Right lobe of liver (tissue), 6 donors: ENCODE measurements around the gene TMEM238L. TPM values are rescaled to one million over a fixed set of nuclear protein-coding genes. Genes with fewer than 3 reads are reported as not detected.

Source experiments
- ATAC-seq, 4 donors: fragments of 200-7000 bp; cut with Tn5 transposase; one replicate each; pipeline ENCODE4 v1.9.1; 2020; ENCODE audit warnings: mild to moderate bottlenecking in 4 of 4, moderate library complexity in 4 of 4
- DNase-seq, 3 donors: peaks; one replicate each; pipeline ENCODE4 v3.0.0-alpha.2; 2020
- H3K27ac ChIP-seq, 3 donors: fragments of 200-600 bp; one replicate each; pipeline ENCODE4 v1.8.0; 2022
- H3K27me3 ChIP-seq, 2 donors: fragments of 200-600 bp; one replicate each; pipeline ENCODE4 v1.8.0; 2022
- H3K36me3 ChIP-seq, 4 donors: fragments of 200-600 bp; sonication (generic) in 1 of 4; one replicate each; pipeline versions ENCODE4 v1.5.1 to v1.8.0; 2017 to 2022; ENCODE audit warnings: control low read depth in 1 of 4
- H3K4me1 ChIP-seq, 4 donors: fragments of 200-600 bp; sonication (generic) in 1 of 4; one replicate each; pipeline versions ENCODE4 v1.5.1 to v1.8.0; 2017 to 2022; ENCODE audit warnings: control low read depth in 1 of 4
- H3K4me3 ChIP-seq, 3 donors: fragments of 200-600 bp; one replicate each; pipeline ENCODE4 v1.8.0; 2022
- H3K9me3 ChIP-seq, 4 donors: fragments of 200-600 bp; sonication (generic) in 1 of 4; one replicate each; pipeline versions ENCODE4 v1.5.1 to v1.8.0; 2017 to 2022; ENCODE audit warnings: control low read depth in 1 of 4
- POLR2A ChIP-seq: fragments of 450-650 bp; IDR thresholded peaks from one replicate; pipeline ENCODE4 v1.6.1; 2017; ENCODE audit warnings: antibody characterized with exemption, mild to moderate bottlenecking
- WGBS: methylation state at CpG from one replicate; pipeline ENCODE4 v1.1.6; 2018; ENCODE audit warnings: low coverage, low lambda C conversion rate; ENCODE audit not compliant: insufficient coverage; ENCODE audit errors: missing lambda C conversion rate; 5-methylcytosine and 5-hydroxymethylcytosine counted together
- intact Hi-C, 2 donors: fragments of 100-400 bp; cut with DNase I; formaldehyde crosslinking; loops; one replicate each; pipeline versions ENCODE4 v1.11.2 to v1.14.1; 2022
- total RNA-seq, 6 experiments: library from RNA; depleted of rRNA in 2 of 6; stranded (reverse); fragments of >200 nt in 2 of 6; fragmentation: NEBNext Ultra II Directional in 3 of 6; extraction: Animal tissue kit (Norgen Biotek cat#: 25700) in 3 of 6; gene quantifications; one replicate each; pipeline versions ENCODE4 v1.1.0 to v1.2.4, GENCODE V29; 2016 to 2023
- TF ChIP-seq, protein P1 (sequence below), 4 donors: fragments of 200-600 bp in 3 of 4; fragments of 450-650 bp in 1 of 4; IDR thresholded peaks; one replicate each; pipeline versions ENCODE4 v1.5.1 to v1.8.0; 2016 to 2022; ENCODE audit warnings: antibody characterized with exemption in 4 of 4, mild to moderate bottlenecking in 2 of 4
- donor health status: DM: no; HTN: yes; CAD: no.
- donor health status: DM: no; HTN: no; CAD: no.
- donor health status: DM: no; HTN: no; CAD: no.
- donor health status: DM: no; HTN: yes; CAD: no.
- donor health status: DM: no; HTN: yes; CAD: no.

The TMEM238L gene
- total RNA-seq, 6 experiments from 2014 or later = not detected

- Histone ChIP-seq H3K9me3 (no peaks in the 10 kb centered on the region), H3K36me3 (no peaks in the 10 kb centered on the region), H3K27ac (no peak overlapping the region), H3K27me3 (no peaks in the 10 kb centered on the region), H3K4me1 (peaks cover 0 to 14% (median 0%) of the 10 kb centered on the region in 4 donors), H3K4me3 (no peak overlapping the region)
- no peak for TF ChIP-seq POLR2A
- TF ChIP-seq, protein P1, sequence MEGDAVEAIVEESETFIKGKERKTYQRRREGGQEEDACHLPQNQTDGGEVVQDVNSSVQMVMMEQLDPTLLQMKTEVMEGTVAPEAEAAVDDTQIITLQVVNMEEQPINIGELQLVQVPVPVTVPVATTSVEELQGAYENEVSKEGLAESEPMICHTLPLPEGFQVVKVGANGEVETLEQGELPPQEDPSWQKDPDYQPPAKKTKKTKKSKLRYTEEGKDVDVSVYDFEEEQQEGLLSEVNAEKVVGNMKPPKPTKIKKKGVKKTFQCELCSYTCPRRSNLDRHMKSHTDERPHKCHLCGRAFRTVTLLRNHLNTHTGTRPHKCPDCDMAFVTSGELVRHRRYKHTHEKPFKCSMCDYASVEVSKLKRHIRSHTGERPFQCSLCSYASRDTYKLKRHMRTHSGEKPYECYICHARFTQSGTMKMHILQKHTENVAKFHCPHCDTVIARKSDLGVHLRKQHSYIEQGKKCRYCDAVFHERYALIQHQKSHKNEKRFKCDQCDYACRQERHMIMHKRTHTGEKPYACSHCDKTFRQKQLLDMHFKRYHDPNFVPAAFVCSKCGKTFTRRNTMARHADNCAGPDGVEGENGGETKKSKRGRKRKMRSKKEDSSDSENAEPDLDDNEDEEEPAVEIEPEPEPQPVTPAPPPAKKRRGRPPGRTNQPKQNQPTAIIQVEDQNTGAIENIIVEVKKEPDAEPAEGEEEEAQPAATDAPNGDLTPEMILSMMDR (IDR thresholded peaks at IDR 0.05) = no peak
- intact Hi-C loops = no loop called here
- DNase-seq = peak in 1 of 3 donors; percentile 27
- 52% methylated on average over 4 of the region's 4 CpGs for WGBS
- peak; percentile 85 to 97 (median 94) for ATAC-seq
Measured at GRCh38 chr17:10789694-10790271, 14.1 kb downstream of the TMEM238L start.

DNA sequence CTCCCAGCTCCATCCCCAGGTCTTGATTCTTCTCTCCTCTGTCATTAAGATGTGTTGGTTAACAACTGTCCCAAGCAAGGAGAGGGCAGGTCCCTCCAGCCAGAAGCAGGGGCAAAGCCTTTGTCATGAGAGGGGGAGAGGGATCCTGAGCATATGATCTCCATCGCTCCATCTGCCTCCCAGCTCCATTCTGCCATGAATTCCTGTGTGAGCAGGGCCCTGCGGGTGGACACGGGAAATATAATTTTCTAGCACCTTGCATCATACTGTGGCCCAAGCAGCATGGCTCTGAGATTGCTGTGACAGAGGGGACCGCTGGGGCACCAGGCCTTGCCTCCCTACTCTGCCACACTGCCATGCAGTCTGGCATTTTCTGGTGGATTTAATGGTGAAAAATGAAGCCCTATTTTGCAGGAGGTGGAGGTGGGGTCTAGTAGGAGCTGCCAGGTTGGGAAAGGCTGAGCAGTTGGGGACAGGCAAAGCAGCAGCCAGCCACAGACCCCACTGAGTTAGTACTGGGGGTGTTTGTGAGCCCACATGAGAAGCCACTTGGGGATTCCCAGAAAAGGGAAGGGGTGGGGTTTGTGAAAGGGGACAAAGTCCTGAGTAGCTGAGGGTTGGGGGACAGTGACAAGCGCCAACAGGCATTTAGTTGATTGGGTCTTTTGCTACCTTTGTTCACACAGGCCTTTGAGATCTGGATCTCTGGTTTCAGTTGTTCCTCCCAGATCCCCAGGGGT, 16.4 kb downstream of the TMEM238L start:
- Histone ChIP-seq H3K9me3 (no peaks in the 10 kb centered on the region), H3K36me3 (no peaks in the 10 kb centered on the region), H3K27me3 (no peaks in the 10 kb centered on the region), H3K27ac (no peak overlapping the region), H3K4me3 (no peak overlapping the region), H3K4me1 (peaks cover 0 to 14% (median 0%) of the 10 kb centered on the region in 4 donors)
- WGBS = 86% methylated on average over 5 of the region's 5 CpGs
- no peak for DNase-seq
- TF ChIP-seq, protein P1 (IDR thresholded peaks at IDR 0.05) = no peak
- TF ChIP-seq POLR2A = no peak
- ATAC-seq = no peak
- intact Hi-C loops = no loop called here

DNA sequence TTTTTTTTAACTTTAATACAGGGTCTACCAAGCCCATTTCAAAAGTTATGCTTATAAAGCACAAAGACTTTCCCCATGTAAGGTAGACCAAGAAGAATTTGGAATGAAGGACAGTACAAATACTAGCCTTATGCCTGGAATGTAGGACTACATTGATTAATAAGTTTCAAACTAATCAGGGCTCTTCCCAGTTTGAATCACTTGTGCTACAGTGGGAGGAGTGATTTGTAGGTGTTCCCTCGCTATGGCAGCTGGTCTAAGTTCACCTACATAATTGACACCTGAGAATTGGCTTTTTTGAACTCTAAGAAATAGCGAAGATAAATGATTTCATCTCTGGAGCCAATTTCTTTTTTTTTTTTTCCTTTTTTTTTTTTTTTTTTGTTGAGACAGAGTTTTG, 18.6 kb downstream of the TMEM238L start:
- ATAC-seq (no peak), DNase-seq (no peak)
- peaks cover 0 to 11% (median 0%) of the 10 kb centered on the region in 4 donors for H3K4me1 ChIP-seq
- H3K27ac ChIP-seq = no peak overlapping the region
- intact Hi-C loops = no loop called here
- whole genome bisulfite sequencing = 93% methylated on average over 2 of the region's 2 CpGs
- H3K36me3 ChIP-seq = no peaks in the 10 kb centered on the region
- H3K9me3 ChIP-seq = no peaks in the 10 kb centered on the region
- no peaks in the 10 kb centered on the region for H3K27me3 ChIP-seq
- no peak overlapping the region for H3K4me3 ChIP-seq
- TF ChIP-seq, protein P1 (IDR thresholded peaks at IDR 0.05) = no peak
- no peak for TF ChIP-seq POLR2A

DNA sequence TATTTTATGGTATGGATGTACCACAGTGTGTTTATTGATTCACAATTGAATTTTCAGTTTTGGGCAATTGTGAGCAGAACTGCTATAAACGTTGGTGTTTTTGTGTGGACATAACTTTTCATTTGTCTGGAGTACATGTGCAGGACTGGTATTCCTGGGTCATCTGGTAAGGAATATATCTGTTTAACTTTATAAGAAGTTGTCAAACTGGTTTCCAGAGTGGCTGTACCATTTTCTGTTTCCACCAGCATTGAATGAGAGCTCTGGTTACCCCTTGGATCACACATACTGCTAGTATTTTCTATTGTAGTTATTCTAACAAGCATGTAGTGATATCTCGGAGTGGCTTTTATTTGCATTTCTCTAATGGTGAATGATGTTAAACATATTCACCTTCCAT, 24.3 kb downstream of the TMEM238L start:
- DNase-seq = no peak
- ATAC-seq = no peak
- no peak for TF ChIP-seq POLR2A
- TF ChIP-seq, protein P1 (IDR thresholded peaks at IDR 0.05) = no peak
- H3K4me3 ChIP-seq = no peak overlapping the region
- intact Hi-C loops = no loop called here
- H3K36me3 ChIP-seq = no peaks in the 10 kb centered on the region
- WGBS = 69% methylated on average over 2 of the region's 2 CpGs
- no peaks in the 10 kb centered on the region for H3K27me3 ChIP-seq
- peaks cover 0 to 12% (median 0%) of the 10 kb centered on the region in 4 donors for H3K4me1 ChIP-seq
- no peak overlapping the region for H3K27ac ChIP-seq
- no peaks in the 10 kb centered on the region for H3K9me3 ChIP-seq
